Activated CD8-positive, alpha-beta memory T cell treated with anti-CD3 and anti-CD28 coated beads for 4 hours (primary cell): ENCODE results near the gene PATJ.
A peak's percentile ranks its signal among the peaks of the same experiment; 100 is the strongest.
"Not testable (repeated sequence)": the region's sequence is repeated elsewhere in the genome, so short reads cannot be mapped to it uniquely, and the experiment has no call there.

Experiments used
- DNase-seq, 2 donors: peaks; one replicate each; pipeline ENCODE4 v3.0.0-alpha.2; 2020; ENCODE audit warnings: low read depth in 2 of 2

The PATJ gene

DNA sequence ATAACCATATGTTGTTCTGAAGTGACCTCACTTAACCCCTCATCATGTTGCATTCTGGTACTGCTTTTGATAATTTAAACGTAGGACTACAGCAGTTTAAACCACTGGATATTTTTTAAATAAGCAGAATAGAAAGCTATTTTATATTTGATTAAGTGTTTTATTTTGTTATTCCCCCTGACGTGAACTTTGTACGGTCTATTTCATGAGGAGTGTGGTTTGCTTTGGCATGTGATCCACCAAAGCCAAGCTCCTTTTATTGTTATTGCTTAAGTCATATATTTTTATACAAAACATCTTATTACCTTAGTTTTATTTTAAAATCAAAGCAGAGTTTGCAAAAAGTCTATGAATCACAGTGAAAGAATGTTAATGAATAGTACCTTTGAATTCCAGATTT, 351.0 kb downstream of the PATJ start:
- no peak for DNase-seq

- DNase-seq: no peak
These were observed 355.2 kb downstream of the PATJ start for GRCh38 chr1:62097464-62097863.

- no peak for DNase-seq
These were observed 358.2 kb downstream of the PATJ start for GRCh38 chr1:62100442-62100841.

- no peak for DNase-seq
These were observed 361.6 kb downstream of the PATJ start for GRCh38 chr1:62103846-62104245.

DNA sequence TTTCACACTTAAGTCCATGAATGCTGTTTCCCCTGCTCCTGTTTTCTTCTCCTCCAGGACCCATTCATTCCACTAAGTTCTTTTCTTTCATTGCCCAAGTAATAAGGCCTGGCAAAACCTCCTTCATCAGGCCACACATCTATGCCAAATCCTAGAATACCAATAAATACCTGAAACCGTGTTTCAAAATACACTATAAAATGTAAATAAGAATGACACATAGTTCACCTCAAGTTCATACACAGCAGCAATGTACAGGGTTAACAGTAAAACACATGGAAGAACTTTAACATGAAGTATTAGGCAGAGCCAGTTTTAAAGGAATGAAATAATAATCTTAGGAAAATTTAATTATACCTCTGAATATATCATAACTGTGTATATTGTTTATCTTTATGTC, 365.6 kb downstream of the PATJ start:
- no peak for DNase-seq

- no peak for DNase-seq
These were observed 366.8 kb downstream of the PATJ start for GRCh38 chr1:62109124-62109523.

- DNase-seq: no peak
These were observed 368.0 kb downstream of the PATJ start for GRCh38 chr1:62110198-62110817.

- DNase-seq: no peak
These were observed 368.8 kb downstream of the PATJ start for GRCh38 chr1:62111084-62111483.

GRCh38 chr1:62113507-62113906, 371.2 kb downstream of the PATJ start:
- DNase-seq: no peak

DNA sequence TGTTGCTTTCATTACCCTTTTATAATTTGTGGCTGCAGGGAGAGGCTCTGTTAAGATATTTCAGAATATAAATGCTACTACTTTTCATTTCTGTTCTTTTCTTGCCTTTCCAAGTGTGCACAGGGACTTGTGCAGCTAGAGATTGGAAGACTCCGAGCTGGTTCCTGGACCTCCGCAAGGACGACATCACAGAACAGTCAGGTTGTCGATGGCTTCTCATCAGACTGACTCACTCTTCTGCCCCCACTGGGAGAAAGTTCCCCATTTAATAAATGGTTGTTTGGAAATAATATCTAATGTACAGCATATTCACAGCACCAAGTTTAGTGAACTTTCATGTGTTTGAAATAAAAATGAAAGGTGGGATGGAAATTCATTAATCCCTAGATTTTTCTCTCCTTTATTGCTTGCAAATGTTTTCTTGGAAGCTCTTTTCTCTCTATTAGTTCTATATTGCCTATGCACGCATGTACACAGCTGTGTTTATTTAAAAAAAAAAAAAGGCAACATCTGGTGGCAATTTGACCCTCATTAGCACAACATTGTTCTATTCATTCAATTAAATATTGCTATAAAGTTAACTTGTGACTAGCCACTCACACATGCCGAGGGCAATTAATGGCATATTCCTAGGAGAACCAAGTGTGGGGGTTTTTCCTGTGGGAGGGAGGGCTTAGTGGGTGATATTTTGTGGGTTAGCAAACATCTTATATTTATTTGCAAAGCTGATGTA, 374.9 kb downstream of the PATJ start:
- no peak for DNase-seq

DNA sequence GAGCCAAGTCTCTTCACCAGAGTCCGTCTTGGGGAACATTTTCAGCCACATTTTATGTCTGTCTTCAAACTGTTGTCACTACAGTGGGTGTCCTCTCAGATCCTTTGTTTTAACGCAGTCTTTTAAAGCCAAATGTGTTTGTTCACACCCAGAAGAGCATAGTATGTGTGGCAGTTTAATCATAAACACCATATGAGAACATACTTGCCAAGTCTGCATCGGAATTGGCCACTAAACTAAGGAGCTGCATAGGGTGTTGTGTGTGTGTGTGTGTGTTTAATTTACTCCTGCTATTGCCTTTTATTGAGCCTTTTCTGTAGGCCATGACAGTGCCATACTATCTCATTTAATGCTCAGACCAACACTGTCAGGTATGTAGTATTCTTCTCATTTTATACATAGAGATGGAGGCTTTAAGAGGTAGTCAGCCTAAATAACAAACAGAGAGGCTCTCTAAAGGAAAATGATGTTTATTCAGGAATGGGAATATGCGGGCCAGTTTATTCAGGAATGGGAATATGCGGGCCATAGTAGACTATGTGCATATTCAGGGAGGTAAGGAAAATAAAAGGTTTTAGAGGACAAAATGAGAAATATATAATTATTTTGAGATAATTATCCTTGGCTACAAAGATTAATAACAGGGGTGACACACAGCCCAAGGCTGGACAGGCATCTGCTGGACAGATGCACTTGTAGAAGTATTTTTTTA, 384.5 kb downstream of the PATJ start:
- DNase-seq: no peak

DNA sequence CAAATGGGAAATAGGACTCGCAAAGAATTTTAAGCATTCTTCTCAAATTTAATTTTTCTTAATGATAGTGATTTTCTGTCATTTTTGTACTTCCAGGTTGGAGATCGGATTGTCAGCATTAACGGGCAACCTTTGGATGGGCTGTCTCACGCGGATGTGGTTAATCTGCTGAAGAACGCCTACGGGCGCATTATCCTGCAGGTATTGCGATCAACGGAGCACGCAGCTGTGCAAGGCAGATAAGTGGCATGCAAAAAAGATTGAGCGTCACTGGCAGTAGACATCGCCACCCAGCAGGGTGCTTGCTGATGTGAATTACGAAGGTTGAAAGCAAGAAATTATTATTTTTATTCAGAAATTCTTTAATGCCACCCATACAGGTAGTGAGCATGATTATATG, 386.5 kb downstream of the PATJ start:
- no peak for DNase-seq

DNA sequence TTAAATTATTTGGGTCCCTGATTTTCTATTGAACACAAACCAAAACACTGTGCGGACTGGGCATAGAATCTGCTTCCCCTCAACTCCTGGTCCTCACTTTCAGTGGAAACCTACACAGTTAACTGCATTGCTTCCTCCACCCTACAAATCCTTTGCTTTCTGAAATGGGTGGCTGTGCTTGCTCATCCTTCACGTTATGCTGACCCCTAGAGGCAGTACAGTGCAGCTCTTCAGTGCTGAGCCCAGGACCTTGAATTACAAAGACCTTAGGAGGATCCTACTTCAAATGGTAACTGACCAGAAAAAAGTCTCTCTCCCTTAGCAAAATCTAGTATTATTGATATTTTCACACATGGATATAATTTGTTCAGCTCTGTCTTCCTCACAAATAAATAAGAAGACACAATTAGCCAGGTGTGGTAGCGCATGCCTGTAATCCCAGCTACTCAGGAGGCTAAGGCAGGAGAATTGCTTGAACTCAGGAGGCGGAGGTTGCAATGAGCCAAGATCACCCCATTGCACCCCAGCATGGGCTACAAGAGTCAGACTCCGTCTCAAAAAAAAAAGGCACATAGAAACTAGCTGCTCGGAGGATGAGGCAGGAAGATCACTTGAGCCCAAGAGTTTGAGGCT, 388.9 kb downstream of the PATJ start:
- no peak for DNase-seq

GRCh38 chr1:62138029-62138428, 395.7 kb downstream of the PATJ start:
- DNase-seq: no peak

DNA sequence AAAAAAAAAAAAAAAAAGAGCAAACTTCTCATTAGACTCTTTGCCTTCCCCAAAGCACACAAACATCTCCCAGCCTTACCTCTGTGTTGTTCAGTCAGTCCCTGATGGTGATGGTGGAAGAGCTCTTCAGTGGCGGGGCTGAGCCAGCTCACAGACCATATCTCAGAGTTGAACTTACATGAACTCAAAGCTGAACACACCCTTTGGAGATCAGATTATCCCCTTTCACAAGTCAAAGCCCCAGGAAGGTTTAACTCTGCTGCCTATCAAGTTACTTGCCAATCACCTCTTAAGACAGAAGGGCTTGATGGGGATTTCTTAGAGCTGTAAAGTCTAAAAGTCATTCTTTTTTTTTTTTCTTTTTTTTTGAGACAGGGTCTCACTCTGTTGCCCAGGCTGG, 397.1 kb downstream of the PATJ start:
- DNase-seq: no peak

DNA sequence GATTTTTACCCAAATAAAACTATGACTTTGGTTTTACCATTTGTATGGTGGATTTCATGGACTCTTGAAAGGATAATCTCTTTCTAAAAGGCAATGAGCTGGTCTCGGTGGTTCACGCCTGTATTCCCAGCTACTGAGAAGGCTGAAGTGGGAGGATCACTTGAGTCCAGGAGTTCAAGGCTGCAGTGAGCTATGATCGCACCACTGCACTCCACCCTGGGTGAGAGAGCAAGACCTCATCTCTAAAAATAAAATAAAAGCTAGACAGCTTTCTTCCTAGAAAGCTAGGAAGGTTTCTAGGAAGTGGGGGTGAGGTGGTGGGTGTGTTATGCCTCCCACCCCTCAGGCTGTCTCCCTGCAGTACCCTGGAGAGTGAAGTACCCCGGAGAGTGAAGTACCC, 398.4 kb downstream of the PATJ start:
- no peak for DNase-seq

- no peak for DNase-seq
These were observed 400.2 kb downstream of the PATJ start for GRCh38 chr1:62142496-62142895.

GRCh38 chr1:62144238-62144831, 402.1 kb downstream of the PATJ start:
- DNase-seq: peak in 1 of 2 donors; percentile 1

DNA sequence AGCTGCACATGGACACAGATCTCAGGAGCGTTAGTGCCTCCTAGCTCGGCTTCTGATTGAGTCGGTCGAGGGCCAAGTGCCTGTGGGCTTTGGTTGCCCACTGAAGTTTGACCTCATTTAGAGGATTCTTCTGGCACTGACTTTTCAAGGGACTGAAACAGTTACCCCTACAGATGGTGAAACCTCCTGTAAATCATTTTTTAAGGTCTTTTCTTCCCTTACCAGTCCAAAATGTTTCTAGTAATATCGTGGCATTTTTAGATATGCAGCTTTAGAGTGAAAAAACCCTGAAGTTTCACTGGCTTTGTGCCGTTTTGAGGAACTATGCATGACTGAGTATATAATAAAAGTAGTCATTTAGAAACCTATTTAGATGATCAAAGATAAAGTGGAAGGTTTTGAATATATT, 417.7 kb downstream of the PATJ start:
- no peak for DNase-seq

DNA sequence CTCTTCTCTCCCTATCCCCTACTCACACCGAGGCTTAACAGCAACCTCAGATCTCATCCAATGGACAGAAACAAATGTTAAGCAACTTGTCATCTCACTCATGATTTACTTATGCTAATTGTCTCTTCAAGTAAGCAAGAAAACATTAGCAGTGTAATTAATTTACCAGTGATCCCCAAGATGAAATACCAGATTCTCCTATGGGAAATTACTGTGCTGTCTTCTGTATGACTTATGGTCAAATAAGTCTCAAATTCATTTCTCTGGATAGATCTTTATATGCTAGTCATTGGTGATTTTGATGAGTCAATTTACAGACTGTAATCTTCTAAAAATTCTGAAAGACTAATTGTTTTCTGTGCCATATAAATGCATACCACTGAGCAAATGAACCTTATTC, 419.4 kb downstream of the PATJ start:
- DNase-seq: no peak

DNA sequence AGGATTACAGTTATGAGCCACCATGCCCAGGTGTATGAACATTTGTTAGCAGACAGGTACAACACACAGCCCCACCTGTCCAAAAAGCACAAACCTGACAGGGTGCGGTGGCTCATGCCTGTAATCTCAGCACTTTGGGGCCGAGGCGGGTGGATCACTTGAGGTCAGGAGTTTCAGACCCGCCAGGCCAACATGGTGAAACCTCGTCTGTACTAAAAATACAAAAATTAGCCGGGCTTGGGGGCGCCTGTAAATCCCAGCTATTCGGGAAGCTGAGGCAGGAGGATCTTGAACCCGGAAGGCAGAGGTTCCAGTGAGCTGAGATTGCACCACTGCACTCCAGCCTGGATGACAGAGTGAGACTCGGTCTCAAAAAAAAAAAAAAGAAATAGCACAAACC, 428.1 kb downstream of the PATJ start:
- DNase-seq: not testable (repeated sequence)

- no peak for DNase-seq
These were observed 433.4 kb downstream of the PATJ start for GRCh38 chr1:62175568-62176179.
